ENCODE results near the gene LRBA. TPM values are rescaled to one million over a fixed set of nuclear protein-coding genes. Genes with fewer than 3 reads are reported as not detected.

LRBA gene
- total RNA-seq, 4 donors from 2014 or later: 8.5 to 18.0 (median 11.9) TPM

- H3K4me3 ChIP-seq: no peak overlapping the region
- H3K9me3 ChIP-seq: no peaks in the 10 kb centered on the region
- TF ChIP-seq POLR2A (IDR thresholded peaks at IDR 0.05): no peak
- TF ChIP-seq CTCF (IDR thresholded peaks at IDR 0.05 in 4 of 5, conservative IDR thresholded peaks at IDR 0.05 in 1 of 5): no peak
- no peak for ATAC-seq
- H3K27me3 ChIP-seq: no peaks in the 10 kb centered on the region
- intact Hi-C loops (cut with DNase I; ENCODE audit: low total_unique reads) (no loop called here), in situ Hi-C loops (cut with MboI; ENCODE audit: low sequenced_read_pairs in 4 of 4) (no loop called here)
- H3K4me1 ChIP-seq: no peaks in the 10 kb centered on the region
- DNase-seq: no peak
- H3K36me3 ChIP-seq: no peaks in the 10 kb centered on the region
- H3K27ac ChIP-seq: no peak overlapping the region
Measured at GRCh38 chr4:150589157-150589556, 425.9 kb downstream of the LRBA start.

DNA sequence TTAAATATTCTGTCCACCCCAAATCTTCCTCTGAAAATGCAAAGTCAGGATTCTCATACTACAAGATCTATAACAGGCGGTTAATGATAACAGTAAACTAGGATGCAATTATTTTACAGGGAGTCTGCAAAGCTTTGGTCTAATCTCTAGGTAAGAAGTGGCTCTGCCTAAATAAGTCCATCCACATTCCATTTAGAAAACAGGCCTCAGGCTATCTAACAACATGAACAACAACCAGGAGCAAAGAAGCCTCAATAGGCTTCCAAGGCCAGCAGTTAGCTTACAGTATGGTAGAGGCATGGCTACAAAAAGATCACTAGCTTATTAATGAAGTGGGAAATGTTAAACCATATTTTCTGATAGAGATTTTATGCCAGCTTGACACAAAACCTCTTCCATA, 426.8 kb downstream of the LRBA start:
- intact Hi-C loops (cut with DNase I; ENCODE audit: low total_unique reads) (no loop called here), in situ Hi-C loops (cut with MboI; ENCODE audit: low sequenced_read_pairs in 4 of 4) (no loop called here)
- no peak overlapping the region for H3K4me3 ChIP-seq
- H3K36me3 ChIP-seq: no peaks in the 10 kb centered on the region
- no peak for DNase-seq
- no peaks in the 10 kb centered on the region for H3K27me3 ChIP-seq
- ATAC-seq: no peak
- no peaks in the 10 kb centered on the region for H3K4me1 ChIP-seq
- no peaks in the 10 kb centered on the region for H3K9me3 ChIP-seq
- H3K27ac ChIP-seq: no peak overlapping the region
- TF ChIP-seq POLR2A (IDR thresholded peaks at IDR 0.05) (no peak), CTCF (IDR thresholded peaks at IDR 0.05 in 4 of 5, conservative IDR thresholded peaks at IDR 0.05 in 1 of 5) (no peak)

DNA sequence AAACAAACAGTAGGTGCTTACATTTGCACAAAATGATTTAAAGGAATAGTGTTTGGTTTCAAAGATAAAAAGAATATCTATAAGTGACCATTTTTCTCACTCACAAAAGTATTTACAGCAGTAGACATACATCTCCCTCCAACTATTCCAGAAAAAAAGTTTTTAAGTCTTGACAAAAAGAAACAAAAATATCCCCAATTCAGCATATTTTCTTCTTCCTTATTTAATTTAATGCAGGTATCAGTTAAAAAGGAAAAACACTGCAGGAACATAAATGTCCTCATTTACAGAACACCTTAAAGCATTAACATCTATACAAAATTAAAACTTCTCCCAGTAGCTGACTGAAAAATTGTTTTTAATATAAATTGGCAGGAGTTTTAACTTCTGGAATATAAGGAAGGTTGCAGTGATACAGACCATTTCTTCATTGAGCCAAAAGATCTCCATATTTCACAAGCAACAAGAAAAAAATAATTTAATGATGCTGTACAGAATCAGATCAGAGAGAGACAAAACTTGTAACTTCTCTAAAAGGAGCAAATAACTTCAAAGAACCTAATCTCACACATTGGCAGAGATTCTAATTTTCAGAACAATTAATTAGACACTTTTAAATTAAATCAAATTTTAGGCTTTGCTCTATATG, 428.8 kb downstream of the LRBA start:
- Histone ChIP-seq H3K4me1 (no peaks in the 10 kb centered on the region), H3K9me3 (no peaks in the 10 kb centered on the region), H3K27ac (no peak overlapping the region), H3K27me3 (no peaks in the 10 kb centered on the region), H3K4me3 (no peak overlapping the region), H3K36me3 (no peaks in the 10 kb centered on the region)
- in situ Hi-C loops (cut with MboI; ENCODE audit: low sequenced_read_pairs in 4 of 4) (no loop called here), intact Hi-C loops (cut with DNase I; ENCODE audit: low total_unique reads) (no loop called here)
- no peak for TF ChIP-seq CTCF (IDR thresholded peaks at IDR 0.05 in 4 of 5, conservative IDR thresholded peaks at IDR 0.05 in 1 of 5)
- TF ChIP-seq POLR2A (IDR thresholded peaks at IDR 0.05): no peak
- DNase-seq (no peak), ATAC-seq (no peak)

DNA sequence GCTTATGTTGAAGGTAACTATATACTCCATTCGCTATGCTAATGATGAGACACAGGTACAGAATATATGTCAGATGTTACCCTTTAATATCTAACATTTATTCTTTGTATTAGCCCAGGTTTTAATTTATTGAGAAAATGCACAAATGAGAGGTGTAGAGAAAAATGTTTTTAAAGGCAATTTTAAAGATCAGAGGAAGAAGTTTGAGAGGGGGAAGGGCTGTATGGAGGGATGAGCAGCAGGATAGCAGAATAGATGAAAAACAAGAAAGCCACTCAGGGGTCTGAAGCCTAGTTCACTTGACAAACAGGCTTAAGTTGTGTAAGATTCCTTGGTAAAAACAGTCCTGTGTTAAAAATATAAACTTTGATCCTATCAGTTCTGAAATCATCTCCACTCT, 429.5 kb downstream of the LRBA start:
- Histone ChIP-seq H3K4me1 (no peaks in the 10 kb centered on the region), H3K36me3 (no peaks in the 10 kb centered on the region), H3K4me3 (no peak overlapping the region), H3K27ac (no peak overlapping the region), H3K9me3 (no peaks in the 10 kb centered on the region), H3K27me3 (no peaks in the 10 kb centered on the region)
- ATAC-seq: no peak
- TF ChIP-seq CTCF (IDR thresholded peaks at IDR 0.05 in 4 of 5, conservative IDR thresholded peaks at IDR 0.05 in 1 of 5): no peak
- TF ChIP-seq POLR2A (IDR thresholded peaks at IDR 0.05): no peak
- no peak for DNase-seq
- in situ Hi-C loops (cut with MboI; ENCODE audit: low sequenced_read_pairs in 4 of 4): no loop called here
- intact Hi-C loops (cut with DNase I; ENCODE audit: low total_unique reads): no loop called here

Measured in gastrocnemius medialis (tissue), 4 donors.